ENCODE data around the gene SAP30L. TPM values are rescaled to one million over a fixed set of nuclear protein-coding genes. Genes with fewer than 3 reads are reported as not detected.

Gene SAP30L
- total RNA-seq, 1 donor from 2014 or later, result 9.1 TPM

DNA sequence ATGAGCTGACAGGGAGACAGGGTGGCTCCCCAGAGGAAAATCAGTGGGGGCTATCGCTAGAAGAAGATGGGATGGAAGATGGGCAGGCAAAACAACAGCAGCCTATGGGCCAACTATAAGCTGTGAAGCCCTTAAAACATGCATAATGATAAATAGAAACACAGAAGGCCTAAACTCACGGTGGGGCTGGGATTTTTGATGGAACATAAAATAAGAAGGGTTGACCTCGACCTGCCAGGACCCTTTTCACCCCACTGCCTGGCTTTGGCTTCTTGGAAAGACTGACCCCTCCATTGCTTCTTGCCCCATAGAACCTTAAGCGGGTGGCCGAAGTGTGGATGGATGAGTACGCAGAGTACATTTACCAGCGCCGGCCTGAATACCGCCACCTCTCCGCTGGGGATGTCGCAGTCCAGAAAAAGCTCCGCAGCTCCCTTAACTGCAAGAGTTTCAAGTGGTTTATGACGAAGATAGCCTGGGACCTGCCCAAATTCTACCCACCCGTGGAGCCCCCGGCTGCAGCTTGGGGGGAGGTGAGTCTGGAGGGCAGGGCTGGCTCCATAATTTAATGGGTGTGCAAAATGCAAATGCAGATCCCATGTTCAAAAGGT, 36.5 kb upstream of the SAP30L start:
- no peak for DNase-seq (ENCODE audit: low read depth)
- TF ChIP-seq, protein P1, sequence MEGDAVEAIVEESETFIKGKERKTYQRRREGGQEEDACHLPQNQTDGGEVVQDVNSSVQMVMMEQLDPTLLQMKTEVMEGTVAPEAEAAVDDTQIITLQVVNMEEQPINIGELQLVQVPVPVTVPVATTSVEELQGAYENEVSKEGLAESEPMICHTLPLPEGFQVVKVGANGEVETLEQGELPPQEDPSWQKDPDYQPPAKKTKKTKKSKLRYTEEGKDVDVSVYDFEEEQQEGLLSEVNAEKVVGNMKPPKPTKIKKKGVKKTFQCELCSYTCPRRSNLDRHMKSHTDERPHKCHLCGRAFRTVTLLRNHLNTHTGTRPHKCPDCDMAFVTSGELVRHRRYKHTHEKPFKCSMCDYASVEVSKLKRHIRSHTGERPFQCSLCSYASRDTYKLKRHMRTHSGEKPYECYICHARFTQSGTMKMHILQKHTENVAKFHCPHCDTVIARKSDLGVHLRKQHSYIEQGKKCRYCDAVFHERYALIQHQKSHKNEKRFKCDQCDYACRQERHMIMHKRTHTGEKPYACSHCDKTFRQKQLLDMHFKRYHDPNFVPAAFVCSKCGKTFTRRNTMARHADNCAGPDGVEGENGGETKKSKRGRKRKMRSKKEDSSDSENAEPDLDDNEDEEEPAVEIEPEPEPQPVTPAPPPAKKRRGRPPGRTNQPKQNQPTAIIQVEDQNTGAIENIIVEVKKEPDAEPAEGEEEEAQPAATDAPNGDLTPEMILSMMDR (conservative IDR thresholded peaks at IDR 0.05; ENCODE audit: low read depth, low read length), result no peak
- no peak overlapping the region for H3K4me3 ChIP-seq (ENCODE audit: low read depth, low read length)

DNA sequence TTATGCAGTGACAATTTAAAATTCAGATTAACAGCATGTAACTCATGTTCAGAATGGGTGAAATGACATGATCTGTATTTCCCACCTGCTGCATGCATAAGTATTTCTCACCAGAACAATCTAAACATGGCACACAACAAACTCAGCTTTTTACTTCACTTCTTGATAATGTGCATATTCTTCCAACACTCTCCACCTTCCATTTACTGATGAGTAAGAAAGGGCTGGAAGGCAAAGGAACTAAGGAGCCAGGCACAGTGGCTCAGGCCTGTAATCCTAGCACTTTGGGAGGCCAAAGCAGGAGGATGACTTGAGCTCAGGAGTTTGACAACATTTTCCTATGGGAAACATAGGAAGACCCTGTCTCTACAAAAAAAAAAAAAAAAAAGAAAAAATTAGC, 35.8 kb upstream of the SAP30L start:
- TF ChIP-seq, protein P1 (conservative IDR thresholded peaks at IDR 0.05; ENCODE audit: low read depth, low read length), result no peak
- H3K4me3 ChIP-seq (ENCODE audit: low read depth, low read length), result no peak overlapping the region
- DNase-seq (ENCODE audit: low read depth), result no peak

DNA sequence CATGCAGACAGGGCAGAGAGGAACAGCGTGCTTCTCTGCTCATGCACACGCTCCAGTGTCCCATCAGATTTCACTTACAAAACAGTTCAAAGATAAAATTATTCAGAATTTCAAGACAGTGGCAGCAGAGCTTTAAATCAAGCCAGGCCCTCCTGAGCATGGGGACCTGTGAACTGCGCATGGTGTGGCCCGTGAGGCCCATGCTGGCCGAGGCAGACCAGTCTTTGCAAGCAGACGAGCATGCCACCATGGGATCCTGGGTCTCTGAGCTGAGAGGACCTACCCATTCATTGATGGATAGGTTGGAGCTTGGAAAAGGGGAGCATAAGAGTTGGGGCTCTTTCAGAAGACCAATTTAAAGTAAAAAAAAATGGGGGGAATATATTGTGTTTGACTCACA, 35.0 kb upstream of the SAP30L start:
- TF ChIP-seq, protein P1 (conservative IDR thresholded peaks at IDR 0.05; ENCODE audit: low read depth, low read length), result no peak
- no peak for DNase-seq (ENCODE audit: low read depth)
- no peak overlapping the region for H3K4me3 ChIP-seq (ENCODE audit: low read depth, low read length)

DNA sequence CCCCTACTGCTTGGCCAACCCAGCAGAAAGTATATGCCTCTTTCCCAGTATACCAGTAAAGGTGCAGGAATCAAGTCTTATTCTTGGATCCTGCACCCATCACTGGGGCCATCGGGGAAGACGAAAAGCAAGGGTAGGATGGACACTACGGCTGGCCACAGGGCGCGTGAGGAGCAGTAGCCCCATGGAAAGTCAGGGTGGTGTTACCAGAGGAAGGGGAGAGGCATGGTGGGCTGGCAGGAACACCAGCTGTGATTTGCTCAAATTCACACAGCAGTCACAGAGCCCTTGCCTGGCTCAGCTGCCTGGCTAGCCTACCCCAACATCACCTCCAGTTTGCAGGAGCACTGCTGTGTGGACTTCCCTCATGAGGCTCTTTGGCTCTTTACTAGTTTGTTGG, 34.5 kb upstream of the SAP30L start:
- H3K4me3 ChIP-seq (ENCODE audit: low read depth, low read length), result no peak overlapping the region
- DNase-seq (ENCODE audit: low read depth), result no peak
- TF ChIP-seq, protein P1 (conservative IDR thresholded peaks at IDR 0.05; ENCODE audit: low read depth, low read length), result no peak

DNA sequence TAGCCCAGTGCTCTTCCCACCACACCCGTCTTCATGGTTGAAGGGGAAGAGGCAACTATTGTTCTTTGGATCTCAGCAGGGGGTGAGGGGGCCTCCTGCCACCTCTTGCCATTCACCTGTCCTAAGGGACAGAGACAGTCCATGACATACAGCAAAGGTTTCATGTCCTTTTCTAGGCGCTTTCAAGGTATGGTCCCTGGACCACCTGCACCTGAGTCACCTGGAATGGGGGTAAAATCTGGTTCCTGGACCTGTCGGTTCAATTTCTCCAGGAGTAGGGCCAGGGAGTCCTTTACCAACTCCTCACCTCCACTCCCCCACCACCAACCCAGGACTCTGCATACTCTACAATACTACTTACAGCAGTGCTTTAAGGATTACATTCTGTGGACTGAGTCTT, 33.5 kb upstream of the SAP30L start:
- TF ChIP-seq, protein P1 (conservative IDR thresholded peaks at IDR 0.05; ENCODE audit: low read depth, low read length), result no peak
- DNase-seq (ENCODE audit: low read depth), result no peak
- no peak overlapping the region for H3K4me3 ChIP-seq (ENCODE audit: low read depth, low read length)

DNA sequence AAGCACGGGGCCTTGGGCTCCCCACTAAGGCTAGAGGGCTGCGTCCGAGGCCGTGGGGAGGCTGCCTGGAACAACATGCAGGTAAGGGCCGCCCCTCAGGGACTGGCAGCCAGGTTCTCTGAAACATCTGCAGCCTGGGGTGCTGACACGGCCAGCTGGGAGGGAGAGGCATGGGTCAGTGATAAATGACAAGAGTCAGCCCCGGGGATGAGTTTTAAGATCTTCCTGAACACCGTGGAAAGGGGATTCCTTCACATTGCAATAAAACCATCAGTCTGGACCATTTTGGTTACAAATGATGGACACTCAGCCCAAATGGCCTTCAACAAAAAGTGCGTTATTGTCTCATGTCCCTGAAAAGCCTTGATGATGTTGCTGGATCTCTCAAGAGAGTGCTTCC, 32.9 kb upstream of the SAP30L start:
- no peak overlapping the region for H3K4me3 ChIP-seq (ENCODE audit: low read depth, low read length)
- DNase-seq (ENCODE audit: low read depth), result no peak
- TF ChIP-seq, protein P1 (conservative IDR thresholded peaks at IDR 0.05; ENCODE audit: low read depth, low read length), result no peak

DNA sequence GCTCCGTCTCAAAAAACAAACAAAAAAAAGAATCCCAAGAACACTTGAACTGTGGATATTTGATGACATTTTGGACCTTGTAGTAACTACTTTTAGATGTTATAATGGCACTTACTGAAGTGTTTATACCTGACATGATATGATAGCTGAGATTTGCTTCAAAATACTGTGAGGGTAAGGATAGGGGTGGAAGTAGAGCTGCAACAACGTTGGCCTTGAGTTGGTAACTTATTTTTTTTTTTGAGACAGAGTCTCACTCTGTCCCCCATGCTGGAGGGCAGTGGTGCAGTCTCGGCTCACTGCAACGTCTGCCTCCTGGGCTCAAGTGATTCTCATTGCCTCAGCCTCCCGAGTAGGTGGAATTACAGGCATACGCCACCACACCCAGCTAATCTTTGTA, 30.7 kb upstream of the SAP30L start:
- no peak for DNase-seq (ENCODE audit: low read depth)
- TF ChIP-seq, protein P1 (conservative IDR thresholded peaks at IDR 0.05; ENCODE audit: low read depth, low read length), result no peak
- no peak overlapping the region for H3K4me3 ChIP-seq (ENCODE audit: low read depth, low read length)
